ENCODE results near the gene ZBTB20. TPM values are rescaled to one million over a fixed set of nuclear protein-coding genes. Genes with fewer than 3 reads are reported as not detected.

The ZBTB20 gene
- polyA plus RNA-seq, 1 of the 3 experiments (the other 2 are of a cell fraction), result 0.43 TPM

DNA sequence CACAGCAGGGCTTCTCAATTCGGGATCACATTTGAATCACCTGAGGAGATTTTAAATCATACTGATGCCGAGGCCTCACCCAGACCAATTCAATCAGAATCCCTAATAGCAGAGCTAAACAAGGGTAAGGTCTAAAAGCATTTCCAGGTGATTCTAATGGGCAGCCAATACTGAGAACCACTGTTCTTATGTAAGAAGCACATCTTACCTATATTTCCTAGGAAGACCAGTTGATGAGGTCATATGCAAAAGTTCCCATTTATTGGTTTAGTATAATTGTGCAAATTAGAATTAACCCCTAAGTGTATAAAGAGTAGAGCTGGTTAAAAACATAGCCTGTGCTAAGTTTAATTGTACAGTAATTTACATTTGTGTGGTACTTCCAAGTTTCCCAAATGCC, 851.1 kb downstream of the ZBTB20 start (continued):
- TF ChIP-seq, protein P1, sequence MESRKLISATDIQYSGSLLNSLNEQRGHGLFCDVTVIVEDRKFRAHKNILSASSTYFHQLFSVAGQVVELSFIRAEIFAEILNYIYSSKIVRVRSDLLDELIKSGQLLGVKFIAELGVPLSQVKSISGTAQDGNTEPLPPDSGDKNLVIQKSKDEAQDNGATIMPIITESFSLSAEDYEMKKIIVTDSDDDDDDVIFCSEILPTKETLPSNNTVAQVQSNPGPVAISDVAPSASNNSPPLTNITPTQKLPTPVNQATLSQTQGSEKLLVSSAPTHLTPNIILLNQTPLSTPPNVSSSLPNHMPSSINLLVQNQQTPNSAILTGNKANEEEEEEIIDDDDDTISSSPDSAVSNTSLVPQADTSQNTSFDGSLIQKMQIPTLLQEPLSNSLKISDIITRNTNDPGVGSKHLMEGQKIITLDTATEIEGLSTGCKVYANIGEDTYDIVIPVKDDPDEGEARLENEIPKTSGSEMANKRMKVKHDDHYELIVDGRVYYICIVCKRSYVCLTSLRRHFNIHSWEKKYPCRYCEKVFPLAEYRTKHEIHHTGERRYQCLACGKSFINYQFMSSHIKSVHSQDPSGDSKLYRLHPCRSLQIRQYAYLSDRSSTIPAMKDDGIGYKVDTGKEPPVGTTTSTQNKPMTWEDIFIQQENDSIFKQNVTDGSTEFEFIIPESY (IDR thresholded peaks at IDR 0.05; ENCODE audit: borderline replicate concordance, low read depth), result no peak
- TF ChIP-seq FOSL2 (IDR thresholded peaks at IDR 0.05; ENCODE audit: borderline replicate concordance, low read depth), result no peak

DNA sequence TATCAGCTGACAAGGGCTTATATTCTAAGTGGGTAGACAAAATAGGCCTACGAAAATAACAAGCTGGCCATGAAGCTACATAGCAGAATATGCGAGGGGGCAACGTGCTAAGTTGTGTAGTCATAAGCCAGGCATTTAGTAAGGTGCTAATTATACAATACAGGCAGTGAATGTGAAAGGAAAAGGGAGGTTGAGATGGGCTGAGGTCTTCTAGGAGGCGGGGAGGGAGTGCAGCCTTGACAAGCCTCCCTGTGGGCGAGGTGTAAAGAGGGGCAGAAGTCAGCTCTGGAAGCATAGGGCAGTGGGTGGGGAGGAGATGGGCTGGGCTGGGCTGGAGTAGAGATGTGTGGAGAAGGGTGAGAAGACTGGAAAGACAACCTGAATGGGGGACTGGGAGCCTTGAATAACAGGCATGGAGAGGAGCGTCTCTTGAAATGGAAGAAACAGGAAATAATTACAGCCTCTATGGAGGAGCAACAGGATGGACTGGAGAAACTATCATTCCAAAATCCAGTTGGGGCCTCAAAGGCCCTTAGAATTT, 852.1 kb downstream of the ZBTB20 start:
- TF ChIP-seq NFIC (IDR thresholded peaks at IDR 0.05; ENCODE audit: borderline replicate concordance), result no peak
- no peak for TF ChIP-seq GABPA (IDR thresholded peaks at IDR 0.05; ENCODE audit: low read depth)
- no peak for TF ChIP-seq MXI1 (IDR thresholded peaks at IDR 0.05; ENCODE audit: low read depth, low read length)
- TF ChIP-seq SIN3A (IDR thresholded peaks at IDR 0.05; ENCODE audit: borderline replicate concordance, low read depth, low read length), result no peak
- TF ChIP-seq TCF12 (IDR thresholded peaks at IDR 0.05), result no peak
- TF ChIP-seq, protein P2, sequence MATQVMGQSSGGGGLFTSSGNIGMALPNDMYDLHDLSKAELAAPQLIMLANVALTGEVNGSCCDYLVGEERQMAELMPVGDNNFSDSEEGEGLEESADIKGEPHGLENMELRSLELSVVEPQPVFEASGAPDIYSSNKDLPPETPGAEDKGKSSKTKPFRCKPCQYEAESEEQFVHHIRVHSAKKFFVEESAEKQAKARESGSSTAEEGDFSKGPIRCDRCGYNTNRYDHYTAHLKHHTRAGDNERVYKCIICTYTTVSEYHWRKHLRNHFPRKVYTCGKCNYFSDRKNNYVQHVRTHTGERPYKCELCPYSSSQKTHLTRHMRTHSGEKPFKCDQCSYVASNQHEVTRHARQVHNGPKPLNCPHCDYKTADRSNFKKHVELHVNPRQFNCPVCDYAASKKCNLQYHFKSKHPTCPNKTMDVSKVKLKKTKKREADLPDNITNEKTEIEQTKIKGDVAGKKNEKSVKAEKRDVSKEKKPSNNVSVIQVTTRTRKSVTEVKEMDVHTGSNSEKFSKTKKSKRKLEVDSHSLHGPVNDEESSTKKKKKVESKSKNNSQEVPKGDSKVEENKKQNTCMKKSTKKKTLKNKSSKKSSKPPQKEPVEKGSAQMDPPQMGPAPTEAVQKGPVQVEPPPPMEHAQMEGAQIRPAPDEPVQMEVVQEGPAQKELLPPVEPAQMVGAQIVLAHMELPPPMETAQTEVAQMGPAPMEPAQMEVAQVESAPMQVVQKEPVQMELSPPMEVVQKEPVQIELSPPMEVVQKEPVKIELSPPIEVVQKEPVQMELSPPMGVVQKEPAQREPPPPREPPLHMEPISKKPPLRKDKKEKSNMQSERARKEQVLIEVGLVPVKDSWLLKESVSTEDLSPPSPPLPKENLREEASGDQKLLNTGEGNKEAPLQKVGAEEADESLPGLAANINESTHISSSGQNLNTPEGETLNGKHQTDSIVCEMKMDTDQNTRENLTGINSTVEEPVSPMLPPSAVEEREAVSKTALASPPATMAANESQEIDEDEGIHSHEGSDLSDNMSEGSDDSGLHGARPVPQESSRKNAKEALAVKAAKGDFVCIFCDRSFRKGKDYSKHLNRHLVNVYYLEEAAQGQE (IDR thresholded peaks at IDR 0.05; ENCODE audit: low read depth, low read length), result no peak
- no peak for TF ChIP-seq RAD21 (IDR thresholded peaks at IDR 0.05; ENCODE audit: low read length)
- no peak for TF ChIP-seq FOXJ3 (CRISPR knock-in tag; IDR thresholded peaks at IDR 0.05)
- TF ChIP-seq, protein P1 (IDR thresholded peaks at IDR 0.05; ENCODE audit: borderline replicate concordance, low read depth), result no peak
- no peak for TF ChIP-seq TEAD4 (IDR thresholded peaks at IDR 0.05; ENCODE audit: borderline replicate concordance, insufficient read depth)
- TF ChIP-seq, protein P3, sequence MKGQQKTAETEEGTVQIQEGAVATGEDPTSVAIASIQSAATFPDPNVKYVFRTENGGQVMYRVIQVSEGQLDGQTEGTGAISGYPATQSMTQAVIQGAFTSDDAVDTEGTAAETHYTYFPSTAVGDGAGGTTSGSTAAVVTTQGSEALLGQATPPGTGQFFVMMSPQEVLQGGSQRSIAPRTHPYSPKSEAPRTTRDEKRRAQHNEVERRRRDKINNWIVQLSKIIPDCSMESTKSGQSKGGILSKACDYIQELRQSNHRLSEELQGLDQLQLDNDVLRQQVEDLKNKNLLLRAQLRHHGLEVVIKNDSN (IDR thresholded peaks at IDR 0.05; ENCODE audit: borderline replicate concordance, low read depth), result no peak
- TF ChIP-seq FOXM1 (IDR thresholded peaks at IDR 0.05; ENCODE audit: low read depth), result no peak
- ChIA-PET CTCF (interaction anchor here (1.0 to 1.2 kb wide), 2 partner anchors 10 to 40 kb away, joined by 3 to 4 read pairs; no protein-coding TSS in a partner anchor), POLR2A (interaction anchor here (0.6 kb wide), 1 partner anchor 936 kb away, joined by 3 read pairs; no protein-coding TSS in a partner anchor)
- H3K27me3 ChIP-seq (ENCODE audit: insufficient read depth), result no peaks in the 10 kb centered on the region
- H3K36me3 ChIP-seq (replicated peaks in 1 of 2; ENCODE audit: control insufficient read depth in 1 of 2, insufficient read depth in 2 of 2, low read length in 1 of 2), result no peaks in the 10 kb centered on the region
- no peak overlapping the region for H3K27ac ChIP-seq (ENCODE audit: low read depth in 2 of 2, low read length in 1 of 2)
- H2AFZ ChIP-seq (ENCODE audit: low read depth), result no peak overlapping the region
- H3K9me2 ChIP-seq, result no peaks in the 10 kb centered on the region
- no peak overlapping the region for H3K4me2 ChIP-seq
- no peaks in the 10 kb centered on the region for H3F3A ChIP-seq (replicated peaks; ENCODE audit: insufficient read depth)
- H3K9me3 ChIP-seq, result no peaks in the 10 kb centered on the region
- no peak overlapping the region for H3K9ac ChIP-seq
- H4K20me1 ChIP-seq (ENCODE audit: insufficient read depth), result no peaks in the 10 kb centered on the region
- no peak overlapping the region for H3K4me3 ChIP-seq (ENCODE audit: low read depth in 2 of 2, low read length in 1 of 2)
- H3K79me2 ChIP-seq (ENCODE audit: insufficient read depth), result no peaks in the 10 kb centered on the region
- no peak for DNase-seq
- no peaks in the 10 kb centered on the region; a peak in 1 of 4 replicates for H3K4me1 ChIP-seq (ENCODE audit: control insufficient read depth in 1 of 2, insufficient read depth in 2 of 2, low read depth in 1 of 2, low read length in 1 of 2)
- WGBS (ENCODE audit: low lambda C conversion rate), result 61% methylated on average over 6 of the region's 6 CpGs

Measured in SK-N-SH (cell line).